Measurements from ENCODE around the gene PPL.
A peak's percentile ranks its signal among the peaks of the same experiment; 100 is the strongest.

The PPL gene

GRCh38 chr16:4913774-4914525 lies 23.0 kb downstream of the PPL start:
- no peak for DNase-seq (ENCODE audit: insufficient read length, low spot score)
- no peak for TF ChIP-seq CTCF (IDR thresholded peaks at IDR 0.05; ENCODE audit: insufficient read depth, missing control alignments)
- FAIRE-seq, result no peak

GRCh38 chr16:4913130-4913773 lies 23.7 kb downstream of the PPL start:
- no peak for FAIRE-seq

GRCh38 chr16:4911970-4912386 lies 25.0 kb downstream of the PPL start:
- FAIRE-seq (no peak), DNase-seq (ENCODE audit: insufficient read length, low spot score) (no peak)
- TF ChIP-seq CTCF (IDR thresholded peaks at IDR 0.05; ENCODE audit: insufficient read depth, missing control alignments), result no peak

More at GRCh38 chr16:4913130-4913773, 23.7 kb downstream of the PPL start:
- DNase-seq (ENCODE audit: insufficient read length, low spot score), result no peak
- TF ChIP-seq CTCF (IDR thresholded peaks at IDR 0.05; ENCODE audit: insufficient read depth, missing control alignments), result no peak

- TF ChIP-seq CTCF (IDR thresholded peaks at IDR 0.05; ENCODE audit: insufficient read depth, missing control alignments), result no peak
These were observed 26.1 kb downstream of the PPL start for GRCh38 chr16:4910828-4911227.

GRCh38 chr16:4909825-4910224 lies 27.1 kb downstream of the PPL start:
- DNase-seq (ENCODE audit: insufficient read length, low spot score) (no peak), FAIRE-seq (no peak)
- peak; percentile 7 for TF ChIP-seq CTCF (IDR thresholded peaks at IDR 0.05; ENCODE audit: insufficient read depth, missing control alignments)

More at GRCh38 chr16:4910828-4911227, 26.1 kb downstream of the PPL start:
- DNase-seq (ENCODE audit: insufficient read length, low spot score) (no peak), FAIRE-seq (no peak)

GRCh38 chr16:4908854-4909401 lies 28.0 kb downstream of the PPL start:
- FAIRE-seq (no peak), DNase-seq (ENCODE audit: insufficient read length, low spot score) (no peak)
- TF ChIP-seq CTCF (IDR thresholded peaks at IDR 0.05; ENCODE audit: insufficient read depth, missing control alignments), result no peak

All from D721Med (cell line).